ENCODE measurements around the gene ANKRD11.

ANKRD11 gene

GRCh38 chr16:89370081-89370511 lies 120.3 kb downstream of the ANKRD11 start:
- peak; percentile 70 for ATAC-seq (ENCODE audit: low read depth)
- Histone ChIP-seq H3K4me3 (ENCODE audit: severe bottlenecking) (no peak overlapping the region), H3K36me3 (ENCODE audit: low read depth) (peaks cover 8% of the 10 kb centered on the region; the same call in 1 of the 2 replicates), H3K27ac (ENCODE audit: poor library complexity, severe bottlenecking) (peak overlapping the region; percentile 56), H3K4me1 (ENCODE audit: insufficient read depth, poor library complexity, severe bottlenecking) (peaks cover 33% of the 10 kb centered on the region), H3K27me3 (ENCODE audit: insufficient read depth, poor library complexity, severe bottlenecking) (no peaks in the 10 kb centered on the region), H3K9me3 (ENCODE audit: severe bottlenecking) (no peaks in the 10 kb centered on the region)
- TF ChIP-seq CTCF (IDR thresholded peaks at IDR 0.05; ENCODE audit: poor library complexity, severe bottlenecking), result no peak
- no peak for DNase-seq (ENCODE audit: low spot score)

GRCh38 chr16:89369266-89369895 lies 121.0 kb downstream of the ANKRD11 start:
- no peak for TF ChIP-seq CTCF (IDR thresholded peaks at IDR 0.05; ENCODE audit: poor library complexity, severe bottlenecking)
- Histone ChIP-seq H3K27ac (ENCODE audit: poor library complexity, severe bottlenecking) (peak overlapping the region; percentile 56), H3K4me3 (ENCODE audit: severe bottlenecking) (no peak overlapping the region), H3K27me3 (ENCODE audit: insufficient read depth, poor library complexity, severe bottlenecking) (no peaks in the 10 kb centered on the region), H3K36me3 (ENCODE audit: low read depth) (peaks cover 8% of the 10 kb centered on the region; the same call in 1 of the 2 replicates), H3K9me3 (ENCODE audit: severe bottlenecking) (no peaks in the 10 kb centered on the region), H3K4me1 (ENCODE audit: insufficient read depth, poor library complexity, severe bottlenecking) (peaks cover 40% of the 10 kb centered on the region)
- DNase-seq (ENCODE audit: low spot score) (no peak), ATAC-seq (ENCODE audit: low read depth) (no peak)

GRCh38 chr16:89368604-89369249 lies 121.6 kb downstream of the ANKRD11 start:
- ATAC-seq (ENCODE audit: low read depth), result no peak
- Histone ChIP-seq H3K27me3 (ENCODE audit: insufficient read depth, poor library complexity, severe bottlenecking) (no peaks in the 10 kb centered on the region), H3K4me1 (ENCODE audit: insufficient read depth, poor library complexity, severe bottlenecking) (peaks cover 47% of the 10 kb centered on the region), H3K9me3 (ENCODE audit: severe bottlenecking) (no peaks in the 10 kb centered on the region), H3K4me3 (ENCODE audit: severe bottlenecking) (no peak overlapping the region), H3K27ac (ENCODE audit: poor library complexity, severe bottlenecking) (peak overlapping the region; percentile 56), H3K36me3 (ENCODE audit: low read depth) (peaks cover 8% of the 10 kb centered on the region; the same call in 1 of the 2 replicates)
- DNase-seq (ENCODE audit: low spot score), result no peak
- no peak for TF ChIP-seq CTCF (IDR thresholded peaks at IDR 0.05; ENCODE audit: poor library complexity, severe bottlenecking)

GRCh38 chr16:89367538-89367915 lies 122.8 kb downstream of the ANKRD11 start:
- DNase-seq (ENCODE audit: low spot score) (no peak), ATAC-seq (ENCODE audit: low read depth) (no peak)
- TF ChIP-seq CTCF (IDR thresholded peaks at IDR 0.05; ENCODE audit: poor library complexity, severe bottlenecking), result no peak
- peaks cover 52% of the 10 kb centered on the region for H3K4me1 ChIP-seq (ENCODE audit: insufficient read depth, poor library complexity, severe bottlenecking)
- no peak overlapping the region for H3K4me3 ChIP-seq (ENCODE audit: severe bottlenecking)
- no peaks in the 10 kb centered on the region for H3K27me3 ChIP-seq (ENCODE audit: insufficient read depth, poor library complexity, severe bottlenecking)
- no peaks in the 10 kb centered on the region for H3K9me3 ChIP-seq (ENCODE audit: severe bottlenecking)
- peak overlapping the region; percentile 94 for H3K27ac ChIP-seq (ENCODE audit: poor library complexity, severe bottlenecking)
- H3K36me3 ChIP-seq (ENCODE audit: low read depth), result peaks cover 8% of the 10 kb centered on the region; the same call in 1 of the 2 replicates
